Astrocyte (in vitro differentiated cells and primary cell): ENCODE measurements around the gene BATF3. TPM values are rescaled to one million over a fixed set of nuclear protein-coding genes. Genes with fewer than 3 reads are reported as not detected.

Experiments
- DNase-seq: peaks from one replicate; pipeline ENCODE4 v3.0.0-alpha.2; 2010; ENCODE audit warnings: low read depth
- FAIRE-seq: peaks from 2 replicates; lab custom pipeline; 2011; peaks lifted over from hg19 to GRCh38; lab: Jason Lieb, UNC
- H2AFZ ChIP-seq: 2 replicates; pipeline ENCODE4 v1.6.0; 2012; ENCODE audit warnings: low read depth, low read length, inconsistent platforms
- H3K27ac ChIP-seq: 2 replicates; pipeline ENCODE4 v1.5.1; 2011; ENCODE audit warnings: low read depth, low read length, inconsistent platforms
- H3K27me3 ChIP-seq: 2 replicates; pipeline ENCODE4 v1.6.0; 2011; ENCODE audit warnings: low read length, inconsistent platforms; ENCODE audit not compliant: insufficient read depth
- H3K36me3 ChIP-seq: 2 replicates; pipeline ENCODE4 v1.5.1; 2011; ENCODE audit warnings: low read length, inconsistent platforms; ENCODE audit not compliant: insufficient read depth
- H3K4me1 ChIP-seq: 2 replicates; pipeline ENCODE4 v1.5.1; 2011; ENCODE audit warnings: low read length, inconsistent platforms; ENCODE audit not compliant: insufficient read depth
- H3K4me2 ChIP-seq: 2 replicates; pipeline ENCODE4 v1.6.0; 2012; ENCODE audit warnings: low read length, inconsistent platforms
- H3K4me3 ChIP-seq: 2 replicates; pipeline ENCODE4 v1.5.1; 2011; ENCODE audit warnings: low read depth, mild to moderate bottlenecking, low read length, inconsistent platforms; ENCODE audit not compliant: insufficient read depth
- H3K79me2 ChIP-seq: 2 replicates; pipeline ENCODE4 v1.6.0; 2012; ENCODE audit warnings: mild to moderate bottlenecking, low read length, inconsistent platforms; ENCODE audit not compliant: insufficient read depth
- H3K9ac ChIP-seq: 2 replicates; pipeline ENCODE4 v1.6.0; 2012; ENCODE audit warnings: mild to moderate bottlenecking, low read length, inconsistent platforms
- H3K9me3 ChIP-seq: 2 replicates; pipeline ENCODE4 v1.5.1; 2012; ENCODE audit warnings: low read depth, mild to moderate bottlenecking, low read length, inconsistent platforms; ENCODE audit not compliant: insufficient read depth
- H4K20me1 ChIP-seq: 2 replicates; pipeline ENCODE4 v1.6.0; 2012; ENCODE audit warnings: low read length, inconsistent platforms; ENCODE audit not compliant: insufficient read depth
- H3K27ac Mint-ChIP-seq: one replicate; pipeline ENCODE4 v1.8.0; 2021; ENCODE audit warnings: mild to moderate bottlenecking, mixed read lengths; ENCODE audit not compliant: unreplicated experiment
- H3K27me3 Mint-ChIP-seq: one replicate; pipeline ENCODE4 v1.8.0; 2021; ENCODE audit warnings: low read depth, mixed read lengths; ENCODE audit not compliant: unreplicated experiment
- H3K36me3 Mint-ChIP-seq: one replicate; pipeline ENCODE4 v1.8.0; 2021; ENCODE audit warnings: low read depth, mixed read lengths; ENCODE audit not compliant: unreplicated experiment
- H3K4me1 Mint-ChIP-seq: one replicate; pipeline ENCODE4 v1.8.0; 2021; ENCODE audit warnings: low read depth, mixed read lengths; ENCODE audit not compliant: unreplicated experiment
- H3K4me3 Mint-ChIP-seq: one replicate; pipeline ENCODE4 v1.8.0; 2021; ENCODE audit warnings: mild to moderate bottlenecking, moderate library complexity, mixed read lengths; ENCODE audit not compliant: unreplicated experiment
- H3K9me3 Mint-ChIP-seq: one replicate; pipeline ENCODE4 v1.8.0; 2021; ENCODE audit warnings: mild to moderate bottlenecking, mixed read lengths; ENCODE audit not compliant: unreplicated experiment
- CTCF ChIP-seq: IDR thresholded peaks from 2 replicates; pipeline ENCODE4 v1.5.1; 2011; ENCODE audit warnings: low read depth, mild to moderate bottlenecking, inconsistent platforms, low read length, moderate library complexity; ENCODE audit not compliant: insufficient read depth
- EZH2 ChIP-seq: IDR thresholded peaks from 2 replicates; pipeline ENCODE4 v1.6.1; 2012; ENCODE audit warnings: mild to moderate bottlenecking, low read length, inconsistent platforms; ENCODE audit not compliant: insufficient read depth
- total RNA-seq: library from RNA; stranded (reverse); gene quantifications from 2 replicates; pipeline ENCODE4 v1.2.1, GENCODE V29; 2021

BATF3 gene
- total RNA-seq, 1 donor from 2014 or later, result 1.9 TPM

- peaks cover 3% of the 10 kb centered on the region for H3K27me3 ChIP-seq
- TF ChIP-seq CTCF (no peak), EZH2 (no peak)
- H3K27ac ChIP-seq, result no peak overlapping the region
- H3K36me3 ChIP-seq, result no peaks in the 10 kb centered on the region
- Mint-ChIP-seq H3K4me3 (no peak overlapping the region), H3K9me3 (no peaks in the 10 kb centered on the region), H3K27ac (no peak overlapping the region), H3K27me3 (peaks cover 10% of the 10 kb centered on the region), H3K36me3 (no peaks in the 10 kb centered on the region), H3K4me1 (peaks cover 20% of the 10 kb centered on the region)
- no peak overlapping the region for H2AFZ ChIP-seq
- no peak overlapping the region for H3K4me2 ChIP-seq
- H3K4me3 ChIP-seq, result no peak overlapping the region
- H3K9ac ChIP-seq, result no peak overlapping the region
- no peaks in the 10 kb centered on the region for H3K79me2 ChIP-seq
- peaks cover 12% of the 10 kb centered on the region for H3K4me1 ChIP-seq
- no peaks in the 10 kb centered on the region for H3K9me3 ChIP-seq
- H4K20me1 ChIP-seq, result no peaks in the 10 kb centered on the region
- DNase-seq (no peak), FAIRE-seq (no peak)
These were observed 24.8 kb downstream of the BATF3 start for GRCh38 chr1:212674872-212675271.

- Histone ChIP-seq H3K9me3 (no peaks in the 10 kb centered on the region), H4K20me1 (no peaks in the 10 kb centered on the region), H3K79me2 (no peaks in the 10 kb centered on the region), H3K36me3 (no peaks in the 10 kb centered on the region), H3K4me2 (peak overlapping the region; percentile 71), H3K9ac (peak overlapping the region; percentile 12), H3K27ac (no peak overlapping the region), H3K4me3 (no peak overlapping the region), H3K27me3 (peaks cover 3% of the 10 kb centered on the region), H2AFZ (peak overlapping the region; percentile 4), H3K4me1 (peaks cover 32% of the 10 kb centered on the region)
- H3K4me3 Mint-ChIP-seq, result peak overlapping the region; percentile 66
- TF ChIP-seq CTCF, result no peak
- no peak for TF ChIP-seq EZH2
- no peaks in the 10 kb centered on the region for H3K27me3 Mint-ChIP-seq
- peak; percentile 73 for DNase-seq
- no peak for FAIRE-seq
- peaks cover 42% of the 10 kb centered on the region for H3K4me1 Mint-ChIP-seq
- H3K36me3 Mint-ChIP-seq, result no peaks in the 10 kb centered on the region
- H3K27ac Mint-ChIP-seq, result peak overlapping the region; percentile 89
- no peaks in the 10 kb centered on the region for H3K9me3 Mint-ChIP-seq
These were observed 28.2 kb downstream of the BATF3 start for GRCh38 chr1:212671342-212672031.

GRCh38 chr1:212670882-212671281 is 28.8 kb downstream of the BATF3 start:
- DNase-seq (no peak), FAIRE-seq (no peak)
- no peak for TF ChIP-seq CTCF
- no peak for TF ChIP-seq EZH2
- peaks cover 43% of the 10 kb centered on the region for H3K4me1 Mint-ChIP-seq
- H3K36me3 Mint-ChIP-seq, result no peaks in the 10 kb centered on the region
- Histone ChIP-seq H3K9me3 (no peaks in the 10 kb centered on the region), H3K27me3 (peaks cover 3% of the 10 kb centered on the region), H2AFZ (no peak overlapping the region), H3K4me3 (no peak overlapping the region), H3K4me1 (peaks cover 32% of the 10 kb centered on the region), H3K9ac (peak overlapping the region; percentile 12), H3K79me2 (no peaks in the 10 kb centered on the region), H3K4me2 (peak overlapping the region; percentile 71), H3K36me3 (no peaks in the 10 kb centered on the region), H3K27ac (no peak overlapping the region), H4K20me1 (no peaks in the 10 kb centered on the region)
- H3K4me3 Mint-ChIP-seq, result no peak overlapping the region
- H3K27ac Mint-ChIP-seq, result peak overlapping the region; percentile 89
- H3K27me3 Mint-ChIP-seq, result no peaks in the 10 kb centered on the region
- H3K9me3 Mint-ChIP-seq, result no peaks in the 10 kb centered on the region
